ENCODE results near the gene VAT1.

VAT1 gene

DNA sequence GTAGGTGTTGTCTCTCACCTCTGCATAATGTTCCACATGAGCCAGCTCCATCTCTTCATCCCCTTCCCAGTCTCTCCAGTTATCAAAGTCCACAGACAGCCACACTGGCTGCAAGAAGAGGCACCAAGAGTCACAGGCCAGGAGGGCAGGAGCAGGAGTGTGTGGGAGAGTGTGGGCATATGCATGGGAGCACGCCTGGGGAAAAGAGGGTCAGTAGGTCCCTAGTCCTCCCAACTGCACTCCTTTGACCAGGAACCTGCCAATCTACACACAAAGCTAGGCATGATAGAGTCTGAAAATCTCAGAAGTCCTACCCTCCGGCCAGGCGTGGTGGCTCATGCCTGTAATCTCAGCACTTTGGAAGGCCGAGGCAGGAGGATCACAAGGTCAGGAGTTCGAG, 50.6 kb downstream of the VAT1 start:
- DNase-seq, result no peak

GRCh38 chr17:42969001-42969581, 53.1 kb downstream of the VAT1 start:
- no peak for DNase-seq

DNA sequence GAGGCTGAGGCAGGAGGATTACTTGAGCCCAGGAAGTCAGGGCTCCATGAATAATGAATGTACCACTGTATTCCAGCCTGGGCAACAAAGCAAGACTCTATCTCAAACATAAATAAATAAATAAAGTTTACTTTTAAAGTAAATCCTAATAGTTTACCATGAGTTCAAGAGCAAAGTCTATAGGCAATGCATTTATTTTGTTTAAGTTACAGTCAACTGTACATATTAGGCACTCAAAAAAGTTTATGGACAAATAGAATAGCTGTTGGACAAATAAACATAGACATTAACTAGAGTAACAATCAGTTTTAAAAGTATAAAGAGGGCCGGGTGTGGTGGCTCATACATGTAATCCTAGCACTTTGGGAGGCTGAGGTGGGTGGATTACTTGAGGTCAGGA, 54.3 kb downstream of the VAT1 start:
- no peak for DNase-seq

All from CD4-positive, alpha-beta T cell treated with Interleukin-6 for 4 hours (primary cell).